Measurements from ENCODE around the gene PIGT. TPM values are rescaled to one million over a fixed set of nuclear protein-coding genes. Genes with fewer than 3 reads are reported as not detected.

The PIGT gene
- 30.1 and 37.3 TPM in 2 replicates for total RNA-seq

GRCh38 chr20:45415822-45416637, at the start of gene PIGT:
Gene PIGT (plus strand): TSS chr20:45416141. CDS start chr20:45416157, 16 bp downstream.

GRCh38 chr20:45378191-45378590, 37.8 kb upstream of the PIGT start, which contains the start of gene TP53TG5:
Gene TP53TG5 (minus strand): TSS chr20:45378325. CDS start chr20:45378236, 89 bp downstream.

GRCh38 chr20:45407783-45408645, 7.9 kb upstream of the PIGT start, which contains the start of gene DBNDD2:
Gene DBNDD2 (plus strand): TSS chr20:45408289. CDS start chr20:45408468, 179 bp downstream.

GRCh38 chr20:45469336-45470261, 53.7 kb downstream of the PIGT start, which contains the start of gene WFDC2:
Gene WFDC2 (plus strand): TSS chr20:45469753. CDS start chr20:45469782, 29 bp downstream.

Other genes starting within 250 kb of the PIGT start
- not detected in 2 replicates for gene PI3, start 241.2 kb upstream of the PIGT start, total RNA-seq
- gene SEMG1, start 209.1 kb upstream of the PIGT start, total RNA-seq, result not detected in 2 replicates
- not detected in 2 replicates for gene SEMG2, start 194.8 kb upstream of the PIGT start, total RNA-seq
- gene SLPI, start 161.6 kb upstream of the PIGT start, total RNA-seq, result 0.66 TPM in 1 of 2 replicates, not detected in the other
- not detected in 2 replicates for gene RBPJL, start 109.3 kb upstream of the PIGT start, total RNA-seq
- not detected in 2 replicates for gene MATN4, start 107.8 kb upstream of the PIGT start, total RNA-seq
- gene SDC4, start 67.7 kb upstream of the PIGT start, total RNA-seq, result 54.5 and 89.0 TPM in 2 replicates
- 17.6 and 19.5 TPM in 2 replicates for gene SYS1, start 53.0 kb upstream of the PIGT start, total RNA-seq
- gene TP53TG5, start 37.8 kb upstream of the PIGT start, total RNA-seq, result 0.19 TPM in 1 of 2 replicates, not detected in the other
- 7.1 and 11.3 TPM in 2 replicates for gene DBNDD2, start 7.9 kb upstream of the PIGT start, total RNA-seq
- not detected in 2 replicates for gene WFDC2, start 53.6 kb downstream of the PIGT start, total RNA-seq
- gene SPINT3, start 99.5 kb downstream of the PIGT start, total RNA-seq, result not detected in 2 replicates
- gene WFDC6, start 123.3 kb downstream of the PIGT start, total RNA-seq, result not detected in 2 replicates
- gene EPPIN, start 131.3 kb downstream of the PIGT start, total RNA-seq, result not detected in 2 replicates
- gene WFDC8, start 163.1 kb downstream of the PIGT start, total RNA-seq, result not detected in 2 replicates
- gene WFDC10A, start 213.6 kb downstream of the PIGT start, total RNA-seq, result not detected in 2 replicates
- gene WFDC9, start 215.1 kb downstream of the PIGT start, total RNA-seq, result not detected in 2 replicates